C4-2B (cell line): Measurements from ENCODE around the gene TRIM23.

Source experiments
- CTCF ChIP-seq: fragments of 450-650 bp; conservative IDR thresholded peaks from 2 replicates; pipeline ENCODE4 v1.5.1; 2017; ENCODE audit warnings: mild to moderate bottlenecking
- ZFX ChIP-seq: fragments of 450-650 bp; IDR thresholded peaks from 2 replicates; pipeline ENCODE4 v1.6.1; 2017

GRCh38 chr5:65630981-65631380 lies 6.8 kb upstream of the TRIM23 start:
- TF ChIP-seq CTCF (no peak), ZFX (no peak)
